ENCODE data around the gene DLGAP1.
"Not testable (repeated sequence)": the region's sequence is repeated elsewhere in the genome, so short reads cannot be mapped to it uniquely, and the experiment has no call there.

The DLGAP1 gene

DNA sequence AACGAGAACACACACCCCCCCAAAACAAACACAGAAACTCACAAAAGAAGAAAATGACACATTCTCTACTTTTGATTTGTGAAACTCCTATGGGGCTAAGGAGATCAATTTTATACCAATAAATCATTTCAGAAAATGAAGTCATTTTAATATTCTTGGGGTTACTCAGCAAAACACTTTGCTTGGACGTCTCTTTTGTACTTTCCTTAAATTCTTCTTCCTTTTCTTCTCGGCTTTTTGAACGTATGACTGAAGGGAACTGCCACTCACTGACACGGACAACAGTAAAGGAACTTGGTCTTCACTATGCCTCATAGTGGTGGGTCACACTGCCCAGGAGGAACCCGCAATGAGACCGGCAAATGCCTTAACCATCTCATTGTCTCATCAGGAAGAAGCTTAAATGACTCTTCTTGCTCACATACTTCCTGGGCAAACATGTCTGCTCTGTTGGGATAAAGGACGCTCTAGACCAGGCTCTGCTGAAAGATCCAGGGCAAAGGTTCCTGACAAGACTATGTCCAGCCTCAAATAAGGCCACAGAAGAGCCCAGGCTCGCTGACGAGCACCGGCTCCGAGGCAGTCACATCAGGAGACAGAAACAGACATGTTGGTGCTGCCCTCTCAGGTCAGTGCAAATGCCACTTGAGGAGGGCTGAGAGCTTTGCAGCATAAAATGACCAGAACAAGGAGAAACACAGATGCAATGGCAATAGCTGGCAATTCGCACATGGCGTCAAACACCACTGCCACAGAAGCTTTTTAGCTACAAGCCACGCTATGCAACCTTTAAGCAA is 799.7 kb downstream of the DLGAP1 start:
- peak; percentile 26 for DNase-seq (ENCODE audit: low spot score)

GRCh38 chr18:3654442-3655253 is 800.5 kb downstream of the DLGAP1 start:
- no peak for DNase-seq (ENCODE audit: low spot score)

GRCh38 chr18:3653851-3654441 is 801.2 kb downstream of the DLGAP1 start:
- peak; percentile 35 for DNase-seq (ENCODE audit: low spot score)

GRCh38 chr18:3653263-3653850 is 801.8 kb downstream of the DLGAP1 start:
- no peak for DNase-seq (ENCODE audit: low spot score)

DNA sequence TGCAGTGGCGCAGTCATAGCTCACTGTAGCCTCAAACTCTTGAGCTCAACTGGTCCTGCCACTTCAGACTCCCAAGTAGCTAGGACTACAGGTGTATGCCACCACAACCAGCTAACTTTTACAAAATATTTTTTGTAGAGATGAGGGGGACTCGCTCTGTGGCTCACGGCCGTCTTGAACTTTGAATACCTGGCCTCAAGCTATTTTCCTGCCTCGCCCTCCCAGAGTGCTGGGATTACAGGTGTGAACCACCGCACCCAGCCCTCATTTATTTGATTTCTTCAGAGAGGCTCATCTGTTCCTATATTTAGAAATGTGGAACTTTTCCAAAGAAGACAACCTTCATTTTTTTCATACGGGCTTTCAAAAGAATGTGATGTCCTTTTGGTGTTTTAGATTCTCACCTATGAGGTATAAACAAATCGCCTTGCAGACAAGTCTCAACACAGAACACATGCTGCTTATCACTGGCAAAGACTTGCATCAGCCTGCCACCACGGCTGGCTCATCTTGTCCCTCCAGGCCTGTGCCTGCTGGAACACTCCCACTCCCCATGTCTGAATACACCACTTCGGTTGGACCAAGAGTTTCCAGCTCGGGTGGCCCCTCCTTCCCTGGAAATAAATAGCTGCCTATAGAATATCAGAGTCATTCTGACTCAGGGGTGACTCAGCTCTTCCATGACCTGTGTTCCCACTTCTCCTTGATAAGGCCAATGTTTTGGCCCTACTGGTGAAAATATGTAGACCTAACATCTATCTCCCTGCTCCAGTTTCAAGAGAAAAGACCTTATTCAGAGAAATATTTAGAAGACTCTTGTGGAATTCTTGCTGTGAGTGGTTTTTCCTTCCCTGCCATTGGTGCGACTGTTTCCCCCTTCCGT is 802.5 kb downstream of the DLGAP1 start:
- DNase-seq (ENCODE audit: low spot score), result peak; percentile 90

- DNase-seq (ENCODE audit: low spot score), result no peak
These were observed 803.8 kb downstream of the DLGAP1 start for GRCh38 chr18:3651266-3651665.

DNA sequence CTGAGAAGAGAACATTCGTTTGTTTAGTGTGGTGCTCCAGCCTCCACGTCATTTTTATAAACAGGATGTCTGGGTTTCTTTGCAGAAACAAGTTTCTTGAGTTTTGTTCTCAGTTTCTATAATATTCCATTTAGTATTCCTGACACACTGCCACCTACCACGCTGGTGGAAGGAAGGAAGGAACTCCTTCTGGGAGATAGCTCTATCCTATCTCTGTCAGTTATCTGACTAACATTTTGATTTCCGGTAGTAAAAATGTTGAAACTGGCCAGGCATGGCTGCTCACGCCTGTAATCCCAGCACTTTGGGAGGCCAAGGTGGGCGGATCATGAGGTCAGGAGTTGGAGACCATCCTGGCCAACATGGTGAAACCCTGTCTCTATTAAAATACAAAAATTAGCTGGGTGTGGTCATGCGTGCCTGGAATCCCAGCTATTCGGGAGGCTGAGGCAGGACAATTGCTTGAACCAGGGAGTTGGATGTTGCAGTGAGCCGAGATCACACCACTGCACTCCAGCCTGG is 804.5 kb downstream of the DLGAP1 start:
- not testable (repeated sequence) for DNase-seq (ENCODE audit: low spot score)

- no peak for DNase-seq (ENCODE audit: low spot score)
These were observed 805.3 kb downstream of the DLGAP1 start for GRCh38 chr18:3649633-3650426.

DNA sequence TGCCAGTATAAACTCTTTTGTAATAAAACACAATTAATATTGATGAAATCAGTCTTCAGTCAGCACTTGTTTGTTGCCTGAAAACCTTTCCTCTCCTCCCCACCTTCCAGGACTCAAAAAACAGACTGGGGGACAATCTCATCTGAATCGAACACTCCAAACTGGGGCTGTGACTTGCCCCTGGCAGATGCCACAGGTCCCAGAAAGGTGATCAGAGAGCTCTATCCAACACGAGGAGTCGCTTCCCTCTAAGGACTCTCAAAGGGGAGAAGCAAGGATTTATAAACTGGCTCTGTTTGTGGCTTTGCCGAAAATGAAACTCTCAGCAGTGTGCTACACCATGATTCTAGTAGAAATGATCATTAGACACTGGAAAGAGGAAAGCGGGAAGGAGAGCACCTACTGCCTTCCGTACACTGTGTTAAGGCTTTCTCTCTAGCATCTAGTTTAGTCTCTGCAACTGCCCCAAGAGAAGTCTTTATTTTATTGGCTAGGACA is 805.9 kb downstream of the DLGAP1 start:
- no peak for DNase-seq (ENCODE audit: low spot score)

DNA sequence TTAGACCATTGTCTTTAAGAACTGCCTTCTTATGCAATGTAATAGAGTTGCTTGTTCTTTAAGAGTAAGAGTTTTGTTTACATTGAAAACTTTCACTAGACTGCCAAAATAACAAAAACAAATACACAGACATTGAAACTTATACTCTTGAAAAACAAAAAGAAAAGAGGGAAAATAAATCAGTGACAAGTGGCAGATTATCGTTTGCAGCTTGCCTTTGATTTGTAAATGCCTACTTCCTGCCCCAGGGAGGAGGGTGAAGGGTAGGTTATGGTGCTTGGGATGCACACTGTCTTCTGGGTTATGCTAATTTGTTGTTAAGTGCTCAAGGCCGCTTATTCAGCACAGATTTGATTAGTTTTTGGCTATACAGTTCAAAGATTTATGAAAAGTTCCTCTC is 806.5 kb downstream of the DLGAP1 start:
- DNase-seq (ENCODE audit: low spot score), result no peak

DNA sequence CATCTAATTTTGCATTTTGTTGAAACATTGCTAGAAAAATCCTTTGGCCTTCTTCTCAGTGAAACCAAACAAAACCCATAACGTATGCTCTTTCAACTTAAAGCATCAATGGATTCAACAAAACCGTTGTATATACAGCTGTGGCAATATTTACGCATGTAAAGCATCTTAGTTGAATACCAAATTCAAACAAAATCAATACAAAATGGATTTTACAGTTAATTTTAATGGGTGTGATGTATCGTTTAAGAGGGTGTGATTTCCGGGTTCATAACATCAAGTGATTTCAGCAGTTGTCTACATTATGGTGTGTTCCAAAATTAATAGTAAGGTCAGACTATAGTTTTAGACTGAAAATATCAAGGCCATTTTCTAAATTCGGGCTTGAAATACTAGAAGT is 806.9 kb downstream of the DLGAP1 start:
- no peak for DNase-seq (ENCODE audit: low spot score)

DNA sequence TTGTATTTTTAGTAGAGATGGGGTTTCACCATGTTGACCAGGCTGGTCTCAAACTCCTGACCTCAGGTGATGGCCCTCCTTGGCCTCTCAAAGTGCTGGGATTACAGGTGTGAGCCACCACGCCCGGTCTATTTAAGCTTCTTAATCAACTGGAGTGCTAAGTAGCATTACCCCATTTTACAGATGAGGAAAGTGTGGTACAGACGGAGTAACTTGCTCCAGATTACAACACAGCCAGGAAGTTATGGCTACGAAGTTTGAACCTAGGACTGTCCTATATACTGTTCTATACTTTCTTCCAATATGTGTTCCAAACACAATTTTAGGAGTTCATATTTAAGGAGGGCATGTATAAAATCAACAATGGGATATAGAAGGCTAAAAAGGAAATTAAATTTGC is 807.5 kb downstream of the DLGAP1 start:
- no peak for DNase-seq (ENCODE audit: low spot score)

GRCh38 chr18:3645384-3646156 is 809.5 kb downstream of the DLGAP1 start:
- DNase-seq (ENCODE audit: low spot score), result no peak

GRCh38 chr18:3634250-3634939 is 820.7 kb downstream of the DLGAP1 start:
- DNase-seq (ENCODE audit: low spot score), result no peak

GRCh38 chr18:3631887-3632286 is 823.2 kb downstream of the DLGAP1 start:
- no peak for DNase-seq (ENCODE audit: low spot score)

GRCh38 chr18:3626929-3627458 is 828.1 kb downstream of the DLGAP1 start:
- DNase-seq (ENCODE audit: low spot score), result no peak

DNA sequence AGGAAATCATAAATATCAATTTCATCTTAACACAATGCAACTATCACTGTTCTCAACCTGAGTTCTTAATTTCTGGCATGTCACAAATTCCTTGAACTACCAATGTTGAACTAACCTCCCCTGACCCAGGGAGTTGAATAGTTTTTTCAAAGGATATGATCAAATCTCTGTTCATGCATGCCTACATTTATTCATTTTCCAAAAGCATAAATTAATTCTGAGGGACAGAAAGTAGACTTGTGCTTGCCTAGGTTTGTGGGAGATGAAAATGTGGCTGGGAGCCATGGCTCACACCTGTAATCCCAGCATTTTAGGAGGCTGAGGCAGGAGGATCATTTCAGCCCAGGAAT is 829.4 kb downstream of the DLGAP1 start:
- no peak for DNase-seq (ENCODE audit: low spot score)

GRCh38 chr18:3624935-3625741 is 830.0 kb downstream of the DLGAP1 start:
- DNase-seq (ENCODE audit: low spot score), result peak; percentile 55

Data from kidney capillary endothelial cell (primary cell).